HG02981 (cell line): ENCODE data around the gene TP73.
A peak's percentile ranks its signal among the peaks of the same experiment; 100 is the strongest.

Experiments
- ATAC-seq: cut with Tn5 transposase; IDR thresholded peaks from one replicate; pipeline ENCODE4 v1.9.1; 2021; ENCODE audit warnings: mild to moderate bottlenecking, moderate library complexity; ENCODE audit not compliant: unreplicated experiment

The TP73 gene

DNA sequence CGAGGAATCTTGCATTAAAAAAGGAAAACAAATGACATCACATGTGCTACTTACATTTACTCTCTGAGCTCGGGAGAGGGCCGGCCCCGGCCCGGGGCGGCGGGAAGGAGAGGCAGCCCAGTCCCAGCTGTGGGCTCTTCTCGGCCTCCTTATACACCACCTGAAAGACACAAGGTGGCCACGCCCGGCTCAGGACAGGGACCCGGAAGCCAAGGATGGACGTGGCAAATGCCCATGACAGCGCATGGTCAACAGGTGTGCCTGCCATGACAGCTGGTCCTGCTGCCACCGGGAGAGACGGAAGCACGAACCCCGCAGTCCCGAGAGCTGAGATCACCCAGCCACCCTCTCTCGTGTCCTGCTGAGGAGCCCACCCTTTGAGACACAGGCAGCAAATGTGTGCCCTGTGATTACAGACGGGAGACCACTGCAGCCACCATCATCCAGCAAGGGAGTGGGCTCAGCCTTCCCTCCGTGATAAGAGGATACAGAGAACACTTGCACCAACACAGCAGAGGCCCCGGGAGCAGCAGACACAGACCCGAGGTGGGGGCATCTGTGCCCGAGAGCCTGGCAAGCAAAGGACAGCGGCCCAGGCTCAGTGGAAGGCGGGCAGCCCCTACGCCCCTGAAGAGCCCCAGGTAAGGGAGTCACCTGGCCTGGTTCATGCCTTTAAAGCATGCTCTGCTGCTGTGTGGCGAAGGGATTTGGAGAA, 18.8 kb upstream of the TP73 start:
- no peak for ATAC-seq

DNA sequence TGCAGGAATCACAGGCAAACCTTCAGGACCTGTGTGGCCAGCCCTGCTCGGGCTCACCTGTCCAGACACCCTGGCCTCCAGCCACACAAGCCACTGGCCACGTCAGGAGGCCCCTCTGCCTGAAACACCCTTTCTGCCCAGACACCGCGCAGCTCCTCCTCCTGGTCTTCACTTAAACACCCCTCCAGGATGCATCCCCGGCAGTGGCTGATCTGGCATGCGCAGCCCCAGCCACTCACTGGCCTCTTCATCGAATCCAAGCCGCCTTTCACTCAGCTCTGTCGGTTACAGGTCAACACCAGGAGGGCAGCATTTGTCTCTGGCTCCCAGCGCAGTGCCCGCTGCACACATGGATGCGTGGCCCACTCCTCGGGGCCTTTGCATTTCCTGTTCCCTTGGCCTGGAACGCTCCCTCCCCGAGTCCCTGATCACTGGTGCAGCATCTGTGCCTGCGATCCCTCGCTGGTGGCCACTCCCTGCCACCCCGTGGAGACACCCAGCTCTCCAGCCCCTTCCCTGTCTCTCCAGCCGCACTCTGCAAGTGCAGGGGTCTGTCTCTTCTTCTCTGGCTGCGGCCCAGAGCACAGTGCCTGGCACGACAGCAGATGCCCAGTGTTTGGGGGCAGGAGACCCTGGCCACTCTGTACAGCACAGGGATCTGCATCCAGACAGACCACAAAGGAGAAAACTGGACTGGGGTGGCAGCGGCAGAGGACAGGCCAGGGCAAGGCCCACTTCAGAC, 18.1 kb upstream of the TP73 start:
- no peak for ATAC-seq

DNA sequence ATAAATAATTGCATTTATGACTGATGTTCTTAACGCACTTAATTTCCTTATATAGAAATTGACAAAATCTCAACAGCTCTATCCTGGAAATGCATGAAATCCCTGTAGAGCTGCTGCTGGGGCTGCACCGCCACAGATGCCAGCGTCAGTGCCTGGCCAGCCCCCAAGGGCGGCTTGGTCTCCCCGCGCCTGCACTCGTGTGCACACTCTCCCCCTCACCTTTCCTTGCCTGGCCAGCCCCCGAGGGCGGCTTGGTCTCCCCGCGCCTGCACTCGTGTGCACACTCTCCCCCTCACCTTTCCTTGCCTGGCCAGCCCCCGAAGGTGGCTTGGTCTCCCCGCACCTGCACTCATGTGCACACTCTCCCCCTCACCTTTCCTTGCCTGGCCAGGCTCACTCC, 16.2 kb upstream of the TP73 start:
- ATAC-seq: no peak

DNA sequence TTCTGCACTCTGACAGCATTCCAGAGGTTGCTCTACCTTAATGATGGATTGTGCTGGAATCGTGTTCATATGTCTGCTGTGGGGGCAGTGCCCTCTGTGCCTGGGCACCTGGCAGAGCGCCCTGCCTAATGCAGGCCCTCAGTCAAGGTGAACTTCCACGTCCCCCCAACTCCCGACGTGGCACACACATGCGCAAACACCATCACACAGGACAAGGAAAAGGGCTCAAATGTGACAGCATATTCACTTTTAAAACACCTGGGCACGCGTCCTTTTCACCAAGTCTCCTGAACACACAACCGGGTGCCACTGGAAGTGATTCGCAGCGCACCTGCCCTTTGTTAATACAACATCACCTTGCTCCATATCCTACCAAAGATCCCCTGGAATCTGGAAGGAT, 15.8 kb upstream of the TP73 start:
- no peak for ATAC-seq

DNA sequence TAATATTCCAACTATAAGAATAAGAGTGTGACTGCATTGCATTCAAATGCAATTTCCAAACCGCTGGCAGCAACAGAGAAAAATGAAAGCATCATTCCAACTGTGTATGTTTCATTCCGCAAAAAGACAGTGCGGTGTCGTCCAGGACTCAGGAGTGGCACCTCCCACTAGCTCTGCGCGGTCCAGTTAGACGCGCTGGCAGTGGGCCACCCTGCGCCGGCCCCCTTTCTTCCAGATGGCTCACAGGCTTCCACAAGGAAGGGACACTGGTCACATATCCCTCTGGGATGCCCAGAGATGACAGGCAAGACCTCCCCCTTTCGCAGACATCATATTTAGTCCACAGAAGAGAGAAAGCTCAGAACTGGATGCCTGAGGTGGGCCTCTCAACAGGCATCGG, 14.3 kb upstream of the TP73 start:
- no peak for ATAC-seq

DNA sequence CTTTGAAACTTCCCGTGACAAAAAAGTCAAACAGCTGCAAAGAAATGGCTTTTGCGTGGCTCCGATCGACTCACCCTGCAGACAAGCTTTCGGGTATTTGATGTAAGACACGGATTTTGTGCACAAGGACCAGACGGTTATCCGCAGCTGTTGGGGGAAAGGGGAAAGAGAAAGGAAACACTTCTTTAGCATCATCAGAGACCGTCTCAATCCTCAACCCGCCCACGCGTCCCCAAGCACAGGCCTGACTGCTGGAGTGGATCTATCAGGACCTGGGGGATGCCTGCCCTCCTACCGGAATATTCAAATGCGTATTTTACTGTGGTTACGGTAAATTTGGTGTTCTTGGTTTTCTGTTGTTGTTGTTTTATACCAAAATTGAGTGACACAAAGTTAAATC, 13.6 kb upstream of the TP73 start:
- ATAC-seq: no peak

DNA sequence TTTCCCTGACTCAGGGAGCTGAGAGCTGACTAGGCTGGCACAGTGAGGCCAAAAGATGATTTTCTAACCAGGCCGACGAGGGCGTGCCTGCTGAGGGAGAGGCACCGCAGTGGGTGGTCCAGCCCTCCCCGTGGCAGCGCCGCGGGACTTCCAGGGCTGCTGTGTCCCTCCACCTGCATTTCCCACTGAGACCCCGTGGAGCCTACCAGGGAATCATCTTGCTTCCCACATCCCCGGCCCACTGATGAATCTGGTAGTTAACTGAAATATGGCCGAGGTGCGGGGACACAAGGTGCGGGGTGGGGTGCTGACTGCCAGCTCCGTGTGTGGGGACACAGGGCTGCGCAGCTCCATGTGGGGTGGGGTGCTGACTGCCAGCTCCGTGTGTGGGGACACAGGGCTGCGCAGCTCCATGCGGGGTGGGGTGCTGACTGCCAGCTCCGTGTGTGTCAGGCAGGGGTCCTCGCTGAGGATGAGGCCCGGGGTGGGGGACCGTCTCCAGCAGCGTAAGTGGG, 12.9 kb upstream of the TP73 start:
- no peak for ATAC-seq

DNA sequence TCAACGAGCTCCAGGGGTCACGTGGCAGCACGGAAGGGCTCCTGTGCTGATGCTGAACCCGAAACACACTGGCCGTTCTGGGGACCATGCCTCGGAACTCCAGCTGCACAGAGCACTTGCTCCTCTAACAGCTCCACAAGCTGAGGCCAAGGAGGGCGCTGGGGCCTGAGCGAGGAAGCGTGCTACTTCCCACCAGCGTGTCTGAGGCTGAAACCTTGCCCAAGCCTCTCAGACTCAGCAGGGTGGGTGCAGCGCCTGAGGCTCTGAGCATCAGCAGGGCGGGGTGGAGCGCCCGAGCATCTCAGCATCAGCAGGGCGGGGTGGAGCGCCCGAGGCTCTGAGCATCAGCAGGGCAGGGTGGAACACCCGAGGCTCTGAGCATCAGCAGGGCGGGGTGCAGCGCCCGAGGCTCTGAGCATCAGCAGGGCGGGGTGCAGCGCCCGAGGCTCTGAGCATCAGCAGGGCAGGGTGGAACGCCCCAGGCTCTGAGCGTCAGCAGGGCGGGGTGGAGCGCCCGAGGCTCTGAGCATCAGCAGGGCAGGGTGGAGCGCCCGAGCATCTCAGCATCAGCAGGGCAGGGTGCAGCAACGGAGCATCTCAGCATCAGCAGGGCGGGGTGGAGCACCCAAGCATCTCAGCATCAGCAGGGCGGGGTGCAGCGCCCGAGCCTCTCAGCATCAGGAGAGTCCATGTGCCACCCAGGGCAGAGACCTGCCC, 12.0 kb upstream of the TP73 start:
- ATAC-seq: no peak

DNA sequence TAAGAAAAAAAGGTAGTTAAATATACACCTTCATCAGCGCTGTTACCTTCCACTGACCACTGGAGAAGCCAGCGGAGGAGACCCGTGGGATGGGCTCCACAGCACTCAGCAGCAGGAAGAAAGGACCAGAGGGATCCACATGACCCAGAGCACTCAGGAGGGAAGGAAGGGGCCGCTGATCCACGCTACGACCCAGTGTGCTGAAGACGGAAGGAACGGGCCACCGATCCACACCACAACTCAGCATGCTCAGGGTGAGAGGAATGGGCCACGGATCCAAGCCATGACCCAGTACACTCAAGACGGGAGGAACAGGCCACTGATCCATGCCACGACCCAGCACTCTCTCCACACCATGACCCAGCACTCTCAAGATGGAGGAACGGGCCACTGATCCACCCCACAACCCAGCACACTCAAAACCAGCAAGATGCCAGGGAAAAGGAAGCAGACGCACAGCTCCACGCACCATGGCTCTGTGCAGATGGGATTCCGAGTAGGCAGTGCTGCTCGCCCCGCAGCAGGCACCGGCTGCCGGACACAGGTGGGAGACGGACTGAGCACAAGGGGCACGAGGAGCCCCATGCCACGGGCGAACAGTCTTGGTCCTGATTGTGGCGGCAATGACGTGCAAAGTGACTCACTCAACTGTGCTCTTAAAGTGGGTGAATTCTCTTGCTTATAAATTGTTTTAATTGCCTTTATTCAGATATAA, 11.1 kb upstream of the TP73 start:
- ATAC-seq: no peak

DNA sequence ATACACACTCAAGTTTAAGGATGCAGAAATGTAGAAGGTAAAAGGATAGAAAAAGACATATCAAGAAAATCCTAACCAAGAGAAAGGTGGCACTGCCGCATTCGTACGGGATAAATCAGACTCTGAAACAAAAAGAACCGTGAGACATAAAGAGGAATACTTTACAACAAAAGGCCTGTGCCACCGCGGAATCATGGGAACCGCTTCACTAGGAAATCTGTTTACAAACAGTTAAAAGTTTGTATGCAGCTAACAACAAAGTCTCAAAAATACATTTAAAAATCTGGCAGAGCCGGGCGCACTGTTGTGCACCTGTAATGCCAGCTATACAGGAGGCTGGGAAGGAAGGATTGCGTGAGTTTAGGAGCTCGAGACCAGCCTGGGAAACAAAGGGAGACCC, 10.5 kb upstream of the TP73 start:
- no peak for ATAC-seq

DNA sequence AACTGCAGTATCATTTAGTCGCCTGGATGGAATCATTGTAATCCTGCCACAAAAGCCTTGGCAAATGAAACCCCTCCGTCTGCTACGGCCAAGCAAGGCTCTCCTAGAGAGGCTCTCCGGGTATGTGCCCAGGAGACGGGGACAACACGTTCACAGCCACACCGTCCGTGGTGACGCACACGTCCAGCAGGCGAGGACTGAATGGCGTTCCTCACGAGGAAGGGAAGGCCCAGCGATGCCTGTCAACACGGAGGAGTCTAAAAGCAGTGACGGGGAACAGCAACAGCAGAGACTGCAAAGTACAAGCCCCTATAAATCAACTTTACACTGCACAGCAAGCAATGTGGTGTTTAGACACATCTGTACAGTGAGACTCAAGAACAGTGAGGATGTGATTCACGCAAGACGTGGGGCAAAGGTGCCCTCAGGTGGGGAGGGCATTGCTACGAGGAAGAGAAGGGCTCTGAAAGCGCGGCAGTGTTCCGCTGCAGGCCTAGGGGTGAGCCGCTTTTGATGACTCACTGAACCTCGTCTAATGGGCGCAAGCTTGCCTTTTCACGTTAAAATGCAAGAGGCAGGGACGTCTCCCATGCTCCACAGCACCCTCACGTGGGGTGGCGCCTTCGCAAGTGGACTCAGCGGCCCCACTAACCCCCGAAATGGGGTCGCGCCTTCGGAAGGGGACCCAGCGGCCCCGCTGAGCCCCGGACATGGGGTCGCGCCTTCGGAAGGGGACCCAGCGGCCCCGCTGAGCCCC, 9.2 kb upstream of the TP73 start:
- no peak for ATAC-seq

DNA sequence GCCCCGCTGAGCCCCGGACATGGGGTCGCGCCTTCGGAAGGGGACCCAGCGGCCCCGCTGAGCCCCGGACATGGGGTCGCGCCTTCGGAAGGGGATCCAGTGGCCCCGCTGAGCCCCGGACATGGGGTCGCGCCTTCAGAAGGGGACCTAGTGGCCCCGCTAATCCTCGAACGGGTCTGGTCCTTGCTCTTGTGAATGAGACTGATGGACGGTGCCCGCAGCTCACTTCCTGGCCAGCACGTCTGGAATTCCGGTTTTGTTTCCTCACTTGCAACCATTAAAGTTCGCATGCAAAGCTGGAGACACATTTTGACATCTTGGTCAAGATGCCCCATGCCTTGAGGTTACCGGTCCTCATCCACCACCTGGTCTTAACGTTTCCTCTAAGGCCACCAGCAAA, 8.0 kb upstream of the TP73 start:
- ATAC-seq: no peak

DNA sequence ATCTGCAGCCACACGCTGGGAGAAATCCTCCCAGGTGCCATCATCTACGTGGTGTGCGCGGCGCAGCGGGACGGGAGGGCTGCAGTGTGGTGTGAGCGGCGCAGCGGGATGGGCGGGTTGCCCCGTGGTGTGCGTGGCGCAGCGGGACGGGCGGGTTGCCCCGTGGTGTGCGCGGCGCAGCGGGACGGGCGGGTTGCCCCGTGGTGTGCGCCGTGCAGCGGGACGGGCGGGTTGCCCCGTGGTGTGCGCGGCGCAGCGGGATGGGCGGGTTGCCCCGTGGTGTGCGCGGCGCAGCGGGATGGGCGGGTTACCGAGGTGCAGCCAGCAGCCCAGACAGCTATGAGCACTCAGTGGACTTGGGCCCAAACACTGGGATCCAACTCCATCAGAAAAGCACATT, 7.1 kb upstream of the TP73 start:
- ATAC-seq: no peak

DNA sequence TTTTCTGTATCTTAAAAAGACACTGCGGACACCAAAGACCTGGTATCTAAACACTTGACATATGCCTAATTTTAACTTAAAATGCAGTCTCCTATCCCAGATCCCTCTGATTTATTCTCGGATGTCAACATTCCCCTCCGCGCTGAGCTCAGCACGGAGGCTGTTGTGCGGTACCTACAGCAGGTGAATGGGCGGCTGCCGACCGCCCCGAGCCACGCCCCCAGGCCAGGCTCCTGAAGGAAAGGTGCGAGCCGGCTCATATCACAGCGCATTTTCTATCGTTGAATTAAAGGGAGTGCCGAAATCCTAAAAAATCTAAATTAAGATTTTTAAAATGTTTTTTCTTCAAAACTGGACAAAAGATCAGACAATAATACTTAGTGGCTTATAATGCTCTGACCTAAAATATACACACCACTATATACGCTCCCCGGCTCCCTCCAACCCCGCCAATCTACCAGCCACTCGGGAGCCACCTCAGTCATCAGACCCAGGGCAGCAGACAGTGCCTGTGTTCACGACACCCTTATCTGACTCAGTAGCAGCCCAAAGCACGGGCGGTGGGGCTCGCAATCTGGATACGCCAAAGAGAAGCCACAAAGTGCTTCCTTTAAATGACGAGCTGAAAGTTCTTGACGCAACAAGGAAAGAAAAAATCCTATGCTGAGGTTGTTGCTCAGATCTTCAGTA, 6.5 kb upstream of the TP73 start:
- no peak for ATAC-seq

DNA sequence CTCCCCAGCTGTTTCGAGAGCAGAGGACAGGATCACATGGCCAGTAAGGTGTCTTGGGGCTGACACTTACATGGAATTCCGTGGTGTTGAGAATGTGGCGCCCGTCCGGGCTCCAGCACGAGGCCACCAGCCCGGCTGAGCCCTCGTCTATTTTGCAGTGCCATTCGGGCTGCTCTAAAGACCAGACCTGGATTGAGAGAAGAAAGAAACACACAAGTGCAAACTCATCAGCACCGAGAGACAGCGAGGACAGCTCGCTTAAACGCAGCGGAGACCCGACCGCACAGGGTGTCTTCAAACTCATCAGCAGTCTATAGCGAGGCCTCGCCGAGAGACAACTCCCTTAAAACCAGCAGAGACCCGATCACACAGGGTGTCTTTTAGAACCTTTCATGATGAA, 5.7 kb upstream of the TP73 start:
- ATAC-seq: no peak

DNA sequence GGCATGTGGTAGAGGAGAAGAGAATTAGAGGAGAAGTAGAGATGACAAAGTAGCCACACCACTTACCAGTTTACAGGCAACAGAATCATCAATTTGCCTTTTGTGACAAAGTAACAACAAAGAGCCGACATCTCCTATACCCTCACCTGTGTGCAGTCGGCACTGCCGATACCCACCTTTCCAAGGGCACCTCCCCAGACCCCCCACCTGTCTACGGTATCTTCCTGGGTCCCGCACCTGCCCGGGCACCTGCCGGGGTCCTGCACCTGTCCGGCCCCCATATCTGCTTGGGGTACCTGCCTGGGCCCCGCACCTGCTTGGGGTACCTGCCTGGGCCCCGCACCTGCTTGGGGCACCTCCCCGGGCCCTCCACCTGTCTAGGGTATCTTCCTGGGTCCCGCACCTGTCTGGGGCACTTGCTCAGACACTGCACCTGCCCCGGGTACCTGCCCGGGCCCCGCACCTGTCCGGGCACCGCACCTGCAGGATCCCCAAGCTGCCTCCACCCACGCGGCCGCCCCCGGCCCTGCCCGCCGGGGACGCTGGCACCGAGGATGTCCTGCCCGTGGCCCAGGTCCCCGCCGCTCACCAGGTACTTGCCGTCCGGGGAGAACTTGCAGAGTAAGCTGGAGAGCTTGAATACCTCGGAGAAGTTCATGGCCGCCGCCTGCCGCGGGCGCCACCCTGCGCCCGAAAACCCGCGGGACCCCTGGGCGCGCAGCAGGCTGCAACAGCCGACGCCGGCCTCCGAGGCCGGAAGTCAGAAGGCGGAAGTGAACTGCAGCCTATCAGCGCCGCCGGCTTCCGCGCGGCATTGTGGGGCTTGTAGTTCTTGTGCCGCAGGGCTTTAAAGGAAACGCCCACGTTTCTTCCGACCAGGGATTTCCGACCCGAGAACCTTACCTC, 2.7 kb upstream of the TP73 start, which contains the start of gene WRAP73:
WRAP73 (minus strand) TSS at position 762 of the 906 bp plus-strand sequence; CDS start at position 658, 104 bp downstream.
- ATAC-seq: peak; percentile 84

DNA sequence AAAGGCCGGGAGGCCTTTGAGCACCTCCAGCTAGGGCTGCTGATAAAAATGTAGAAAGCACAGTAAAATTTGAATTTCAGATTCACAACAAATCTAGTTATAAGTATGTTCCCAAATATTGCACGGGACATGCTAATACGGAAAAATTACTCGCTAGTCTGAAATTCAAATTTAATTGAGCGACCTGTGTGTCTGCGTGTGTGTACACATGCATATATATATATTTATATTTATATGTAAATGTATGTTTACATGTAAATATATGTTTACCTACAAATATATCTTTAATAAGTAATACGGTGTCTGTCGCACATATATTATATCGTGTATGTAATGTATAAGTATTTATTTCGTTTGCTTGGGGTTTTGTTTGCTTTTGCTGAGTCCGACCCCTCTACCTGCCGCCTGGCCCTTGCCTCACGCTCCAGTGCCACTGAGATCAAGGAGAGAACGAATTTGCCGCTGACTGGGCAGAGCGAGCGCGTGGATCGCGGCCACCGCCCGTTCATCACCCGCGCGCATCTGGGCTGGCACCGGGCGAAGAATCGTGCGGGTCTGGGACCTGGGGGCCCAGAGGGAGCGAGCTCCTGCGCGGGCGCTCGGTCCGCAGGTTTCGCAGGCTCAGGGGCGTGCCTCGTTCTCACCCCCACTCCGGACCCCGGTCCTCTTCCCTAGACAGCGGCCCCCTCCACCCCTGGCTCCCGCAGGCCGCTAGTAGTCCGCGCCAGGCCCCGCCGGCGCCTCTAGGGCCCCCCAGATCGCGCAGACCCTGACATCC, 1.9 kb upstream of the TP73 start:
- ATAC-seq: no peak
